Neural cell (in vitro differentiated cells): ENCODE measurements around the gene ARL8A.
"Not testable (repeated sequence)": the region's sequence is repeated elsewhere in the genome, so short reads cannot be mapped to it uniquely, and the experiment has no call there.

Experiments used
- EZH2 ChIP-seq: fragments of 200-600, 300-800 bp; shearing (Covaris generic), sonication (generic); IDR thresholded peaks from 2 replicates; pipeline ENCODE4 v1.6.1; 2014; ENCODE audit warnings: antibody characterized with exemption, low read length, borderline replicate concordance, mild to moderate bottlenecking; ENCODE audit not compliant: insufficient read depth, poor library complexity, severe bottlenecking
- SMC3 ChIP-seq: fragments of 450-650 bp; conservative IDR thresholded peaks from 2 replicates; pipeline ENCODE4 v1.6.1; 2014; ENCODE audit warnings: antibody characterized with exemption, mild to moderate bottlenecking, moderate library complexity; ENCODE audit not compliant: poor library complexity
- TF ChIP-seq, protein P1 (sequence below): fragments of 450-650 bp; IDR thresholded peaks from 2 replicates; pipeline ENCODE4 v1.5.1; 2014; ENCODE audit warnings: antibody characterized with exemption, mild to moderate bottlenecking, moderate library complexity; ENCODE audit not compliant: poor library complexity, severe bottlenecking
- TF ChIP-seq, protein P2 (sequence below): IDR thresholded peaks from 2 replicates; pipeline ENCODE4 v1.6.1; 2012; ENCODE audit warnings: borderline replicate concordance

DNA sequence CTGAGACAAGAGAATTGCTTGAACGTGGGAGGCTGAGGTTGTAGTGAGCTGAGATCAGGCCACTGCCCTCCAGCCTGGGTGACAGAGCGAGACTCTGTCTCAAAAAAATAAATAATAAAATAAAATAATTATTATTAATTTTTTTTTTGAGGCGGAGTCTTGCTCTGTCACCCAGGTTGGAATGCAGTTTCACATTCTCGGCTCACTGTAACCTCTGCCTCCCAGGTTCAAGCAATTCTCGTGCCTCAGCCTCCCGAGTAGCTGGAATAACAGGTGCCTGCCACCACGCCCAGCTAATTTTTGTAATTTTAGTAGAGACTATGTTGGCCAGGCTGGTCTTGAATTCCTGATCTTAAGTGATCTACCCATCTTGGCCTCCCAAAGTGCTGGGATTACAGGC, 32.9 kb downstream of the ARL8A start:
- not testable (repeated sequence) for TF ChIP-seq SMC3, EZH2
- TF ChIP-seq, protein P1, sequence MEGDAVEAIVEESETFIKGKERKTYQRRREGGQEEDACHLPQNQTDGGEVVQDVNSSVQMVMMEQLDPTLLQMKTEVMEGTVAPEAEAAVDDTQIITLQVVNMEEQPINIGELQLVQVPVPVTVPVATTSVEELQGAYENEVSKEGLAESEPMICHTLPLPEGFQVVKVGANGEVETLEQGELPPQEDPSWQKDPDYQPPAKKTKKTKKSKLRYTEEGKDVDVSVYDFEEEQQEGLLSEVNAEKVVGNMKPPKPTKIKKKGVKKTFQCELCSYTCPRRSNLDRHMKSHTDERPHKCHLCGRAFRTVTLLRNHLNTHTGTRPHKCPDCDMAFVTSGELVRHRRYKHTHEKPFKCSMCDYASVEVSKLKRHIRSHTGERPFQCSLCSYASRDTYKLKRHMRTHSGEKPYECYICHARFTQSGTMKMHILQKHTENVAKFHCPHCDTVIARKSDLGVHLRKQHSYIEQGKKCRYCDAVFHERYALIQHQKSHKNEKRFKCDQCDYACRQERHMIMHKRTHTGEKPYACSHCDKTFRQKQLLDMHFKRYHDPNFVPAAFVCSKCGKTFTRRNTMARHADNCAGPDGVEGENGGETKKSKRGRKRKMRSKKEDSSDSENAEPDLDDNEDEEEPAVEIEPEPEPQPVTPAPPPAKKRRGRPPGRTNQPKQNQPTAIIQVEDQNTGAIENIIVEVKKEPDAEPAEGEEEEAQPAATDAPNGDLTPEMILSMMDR: not testable (repeated sequence)
- TF ChIP-seq, protein P2, sequence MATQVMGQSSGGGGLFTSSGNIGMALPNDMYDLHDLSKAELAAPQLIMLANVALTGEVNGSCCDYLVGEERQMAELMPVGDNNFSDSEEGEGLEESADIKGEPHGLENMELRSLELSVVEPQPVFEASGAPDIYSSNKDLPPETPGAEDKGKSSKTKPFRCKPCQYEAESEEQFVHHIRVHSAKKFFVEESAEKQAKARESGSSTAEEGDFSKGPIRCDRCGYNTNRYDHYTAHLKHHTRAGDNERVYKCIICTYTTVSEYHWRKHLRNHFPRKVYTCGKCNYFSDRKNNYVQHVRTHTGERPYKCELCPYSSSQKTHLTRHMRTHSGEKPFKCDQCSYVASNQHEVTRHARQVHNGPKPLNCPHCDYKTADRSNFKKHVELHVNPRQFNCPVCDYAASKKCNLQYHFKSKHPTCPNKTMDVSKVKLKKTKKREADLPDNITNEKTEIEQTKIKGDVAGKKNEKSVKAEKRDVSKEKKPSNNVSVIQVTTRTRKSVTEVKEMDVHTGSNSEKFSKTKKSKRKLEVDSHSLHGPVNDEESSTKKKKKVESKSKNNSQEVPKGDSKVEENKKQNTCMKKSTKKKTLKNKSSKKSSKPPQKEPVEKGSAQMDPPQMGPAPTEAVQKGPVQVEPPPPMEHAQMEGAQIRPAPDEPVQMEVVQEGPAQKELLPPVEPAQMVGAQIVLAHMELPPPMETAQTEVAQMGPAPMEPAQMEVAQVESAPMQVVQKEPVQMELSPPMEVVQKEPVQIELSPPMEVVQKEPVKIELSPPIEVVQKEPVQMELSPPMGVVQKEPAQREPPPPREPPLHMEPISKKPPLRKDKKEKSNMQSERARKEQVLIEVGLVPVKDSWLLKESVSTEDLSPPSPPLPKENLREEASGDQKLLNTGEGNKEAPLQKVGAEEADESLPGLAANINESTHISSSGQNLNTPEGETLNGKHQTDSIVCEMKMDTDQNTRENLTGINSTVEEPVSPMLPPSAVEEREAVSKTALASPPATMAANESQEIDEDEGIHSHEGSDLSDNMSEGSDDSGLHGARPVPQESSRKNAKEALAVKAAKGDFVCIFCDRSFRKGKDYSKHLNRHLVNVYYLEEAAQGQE: not testable (repeated sequence)
